ENCODE measurements around the gene FAM81A.

GRCh38 chr15:59419170-59419569 lies 18.8 kb upstream of the FAM81A start:
- no peak for TF ChIP-seq CTCF (IDR thresholded peaks at IDR 0.05)
- no peak for TF ChIP-seq POLR2A (IDR thresholded peaks at IDR 0.05)
